Measurements from ENCODE around the gene DENND5A.

DNA sequence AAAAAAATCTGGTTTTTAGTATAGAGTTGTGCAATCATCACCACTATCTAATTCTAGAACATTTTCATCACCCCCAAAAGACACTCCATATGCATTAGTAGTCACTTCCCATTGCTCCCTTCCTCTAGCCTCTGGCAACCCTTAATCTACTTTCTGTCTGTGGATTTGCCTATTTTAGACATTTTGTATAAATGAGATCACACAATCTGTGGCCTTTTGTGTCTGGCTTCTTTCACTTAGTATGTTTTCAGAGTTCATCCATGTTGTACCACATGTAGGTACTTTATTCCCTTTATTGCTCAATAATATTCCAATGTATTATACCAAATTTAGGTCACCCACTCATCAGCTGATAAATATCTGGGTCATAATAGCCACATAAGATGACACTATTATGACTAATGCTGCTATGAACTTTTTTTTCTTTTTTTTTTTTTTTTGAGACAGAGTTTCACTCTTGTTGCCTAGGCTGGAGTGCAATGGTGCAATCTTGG lies 106.2 kb downstream of the DENND5A start:
- TF ChIP-seq, protein P1, sequence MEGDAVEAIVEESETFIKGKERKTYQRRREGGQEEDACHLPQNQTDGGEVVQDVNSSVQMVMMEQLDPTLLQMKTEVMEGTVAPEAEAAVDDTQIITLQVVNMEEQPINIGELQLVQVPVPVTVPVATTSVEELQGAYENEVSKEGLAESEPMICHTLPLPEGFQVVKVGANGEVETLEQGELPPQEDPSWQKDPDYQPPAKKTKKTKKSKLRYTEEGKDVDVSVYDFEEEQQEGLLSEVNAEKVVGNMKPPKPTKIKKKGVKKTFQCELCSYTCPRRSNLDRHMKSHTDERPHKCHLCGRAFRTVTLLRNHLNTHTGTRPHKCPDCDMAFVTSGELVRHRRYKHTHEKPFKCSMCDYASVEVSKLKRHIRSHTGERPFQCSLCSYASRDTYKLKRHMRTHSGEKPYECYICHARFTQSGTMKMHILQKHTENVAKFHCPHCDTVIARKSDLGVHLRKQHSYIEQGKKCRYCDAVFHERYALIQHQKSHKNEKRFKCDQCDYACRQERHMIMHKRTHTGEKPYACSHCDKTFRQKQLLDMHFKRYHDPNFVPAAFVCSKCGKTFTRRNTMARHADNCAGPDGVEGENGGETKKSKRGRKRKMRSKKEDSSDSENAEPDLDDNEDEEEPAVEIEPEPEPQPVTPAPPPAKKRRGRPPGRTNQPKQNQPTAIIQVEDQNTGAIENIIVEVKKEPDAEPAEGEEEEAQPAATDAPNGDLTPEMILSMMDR (IDR thresholded peaks at IDR 0.05), result no peak
- no peak for TF ChIP-seq POLR2A (IDR thresholded peaks at IDR 0.05)
